Gastroesophageal sphincter (tissue), 4 donors: ENCODE data around the gene SNAP47. TPM values are rescaled to one million over a fixed set of nuclear protein-coding genes. Genes with fewer than 3 reads are reported as not detected.

Experiments
- ATAC-seq: fragments of 150-250 bp; one replicate; pipeline ENCODE4 v1.9.1; 2016; ENCODE audit warnings: mild to moderate bottlenecking, moderate library complexity
- H3K27ac ChIP-seq, 4 donors: fragments of 200-600 bp; sonication (generic) in 3 of 4; 1 replicate in 3 of 4; 2 replicates in 1 of 4; pipeline ENCODE4 v1.5.1; 2016 to 2019
- H3K27me3 ChIP-seq: fragments of 200-600 bp; sonication (generic); one replicate; pipeline ENCODE4 v1.5.1; 2019
- H3K36me3 ChIP-seq, 2 donors: fragments of 200-600 bp; sonication (generic); one replicate each; pipeline ENCODE4 v1.5.1; 2019; ENCODE audit warnings: control low read depth in 1 of 2
- H3K4me1 ChIP-seq, 3 donors: fragments of 200-600 bp; sonication (generic); 1 replicate in 2 of 3; 2 replicates in 1 of 3; pipeline ENCODE4 v1.5.1; 2016 to 2019; ENCODE audit warnings: control low read depth in 2 of 3
- H3K4me3 ChIP-seq, 2 donors: fragments of 200-600 bp; sonication (generic); one replicate each; pipeline ENCODE4 v1.5.1; 2019; ENCODE audit warnings: mild to moderate bottlenecking in 1 of 2, moderate library complexity in 1 of 2
- H3K9me3 ChIP-seq, 3 donors: fragments of 200-600 bp; sonication (generic); one replicate each; pipeline ENCODE4 v1.5.1; 2017 to 2019; ENCODE audit warnings: control low read depth in 2 of 3
- EP300 ChIP-seq: sonication (generic); formaldehyde crosslinking; IDR thresholded peaks from one replicate; pipeline ENCODE4 v1.6.1; 2017; ENCODE audit warnings: antibody characterized with exemption, mild to moderate bottlenecking
- POLR2A ChIP-seq, 2 donors: fragments of 450-650 bp; IDR thresholded peaks; one replicate each; pipeline ENCODE4 v1.6.1; 2017; ENCODE audit warnings: antibody characterized with exemption in 2 of 2, mild to moderate bottlenecking in 2 of 2, moderate library complexity in 1 of 2
- POLR2AphosphoS5 ChIP-seq: sonication (generic); formaldehyde crosslinking; IDR thresholded peaks from one replicate; pipeline ENCODE4 v1.6.1; 2017; ENCODE audit warnings: antibody characterized with exemption
- WGBS, 2 donors: methylation state at CpG; one replicate each; pipeline ENCODE4 v1.1.5; 2018; ENCODE audit warnings: low coverage in 1 of 2; 5-methylcytosine and 5-hydroxymethylcytosine counted together
- total RNA-seq, 4 donors: library from RNA; depleted of rRNA; stranded (reverse); fragments of >200 nt; gene quantifications; one replicate each; pipeline ENCODE4 v1.1.0, GENCODE V29; 2016
- TF ChIP-seq, protein P1 (sequence below), 4 experiments: fragments of 200-600 bp in 2 of 4; fragments of 450-650 bp in 2 of 4; sonication (generic) in 1 of 4; IDR thresholded peaks; one replicate each; pipeline ENCODE4 v1.5.1; 2017 to 2019; ENCODE audit warnings: antibody characterized with exemption in 4 of 4, mild to moderate bottlenecking in 2 of 4, moderate library complexity in 2 of 4

SNAP47 gene
- total RNA-seq, 4 donors from 2014 or later = 27.1 to 47.0 (median 35.6) TPM

DNA sequence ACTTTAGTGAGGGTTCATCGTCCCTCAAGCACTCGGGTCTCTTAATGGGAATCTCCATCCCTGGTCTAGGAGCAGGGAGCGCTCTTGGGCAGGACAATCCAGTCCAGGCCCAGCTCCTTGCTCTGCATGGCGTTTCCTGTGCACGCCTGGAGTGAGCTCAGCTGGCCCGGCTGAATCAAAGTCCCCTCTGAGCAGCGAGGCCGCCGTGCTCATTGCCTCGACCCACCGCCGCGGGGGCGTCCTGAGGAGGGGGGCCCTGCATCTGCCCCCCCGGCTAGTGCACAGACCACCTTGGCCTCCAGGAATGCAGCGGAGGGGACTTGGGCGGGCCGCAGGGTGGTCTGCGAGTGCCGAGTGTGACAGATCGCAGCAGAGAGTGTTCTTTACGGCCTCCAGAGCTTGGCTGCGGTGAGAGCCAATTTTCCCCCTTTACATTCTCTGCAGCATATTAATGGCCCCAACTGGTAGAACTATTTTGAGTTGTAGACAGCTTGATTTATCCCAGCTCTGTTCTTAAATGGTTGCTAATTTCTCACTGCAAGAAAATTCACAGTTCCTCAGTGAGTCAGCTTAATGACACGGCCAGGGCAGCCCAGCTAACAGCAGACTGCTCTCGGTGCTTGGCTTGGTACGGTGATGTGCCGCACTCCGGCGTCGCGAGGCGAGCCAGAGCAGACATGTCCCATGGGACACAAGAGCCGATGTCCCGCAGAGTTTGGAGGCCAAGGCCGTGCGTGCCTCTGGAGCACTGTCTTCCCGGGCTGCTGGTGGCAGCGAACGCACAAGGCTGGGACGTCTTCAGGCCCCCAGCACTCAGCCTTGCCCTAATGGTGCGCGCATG lies 39.8 kb downstream of the SNAP47 start:
- 37 to 86% methylated on average over 4 to 20 of the region's 42 CpGs for WGBS, 2 donors
- peak; percentile 63 for ATAC-seq
- TF ChIP-seq, protein P1, sequence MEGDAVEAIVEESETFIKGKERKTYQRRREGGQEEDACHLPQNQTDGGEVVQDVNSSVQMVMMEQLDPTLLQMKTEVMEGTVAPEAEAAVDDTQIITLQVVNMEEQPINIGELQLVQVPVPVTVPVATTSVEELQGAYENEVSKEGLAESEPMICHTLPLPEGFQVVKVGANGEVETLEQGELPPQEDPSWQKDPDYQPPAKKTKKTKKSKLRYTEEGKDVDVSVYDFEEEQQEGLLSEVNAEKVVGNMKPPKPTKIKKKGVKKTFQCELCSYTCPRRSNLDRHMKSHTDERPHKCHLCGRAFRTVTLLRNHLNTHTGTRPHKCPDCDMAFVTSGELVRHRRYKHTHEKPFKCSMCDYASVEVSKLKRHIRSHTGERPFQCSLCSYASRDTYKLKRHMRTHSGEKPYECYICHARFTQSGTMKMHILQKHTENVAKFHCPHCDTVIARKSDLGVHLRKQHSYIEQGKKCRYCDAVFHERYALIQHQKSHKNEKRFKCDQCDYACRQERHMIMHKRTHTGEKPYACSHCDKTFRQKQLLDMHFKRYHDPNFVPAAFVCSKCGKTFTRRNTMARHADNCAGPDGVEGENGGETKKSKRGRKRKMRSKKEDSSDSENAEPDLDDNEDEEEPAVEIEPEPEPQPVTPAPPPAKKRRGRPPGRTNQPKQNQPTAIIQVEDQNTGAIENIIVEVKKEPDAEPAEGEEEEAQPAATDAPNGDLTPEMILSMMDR (IDR thresholded peaks at IDR 0.05) = no peak
- TF ChIP-seq POLR2AphosphoS5 = peak; percentile 58
- peaks cover 0 to 21% (median 0%) of the 10 kb centered on the region in 3 donors for H3K4me1 ChIP-seq
- no peaks in the 10 kb centered on the region for H3K27me3 ChIP-seq
- no peaks in the 10 kb centered on the region for H3K9me3 ChIP-seq
- peaks cover 0 to 69% of the 10 kb centered on the region in 2 donors for H3K36me3 ChIP-seq
- H3K4me3 ChIP-seq = no peak overlapping the region
- H3K27ac ChIP-seq = peak overlapping the region in 3 of 4 donors; percentile 42 to 59 (median 50)

DNA sequence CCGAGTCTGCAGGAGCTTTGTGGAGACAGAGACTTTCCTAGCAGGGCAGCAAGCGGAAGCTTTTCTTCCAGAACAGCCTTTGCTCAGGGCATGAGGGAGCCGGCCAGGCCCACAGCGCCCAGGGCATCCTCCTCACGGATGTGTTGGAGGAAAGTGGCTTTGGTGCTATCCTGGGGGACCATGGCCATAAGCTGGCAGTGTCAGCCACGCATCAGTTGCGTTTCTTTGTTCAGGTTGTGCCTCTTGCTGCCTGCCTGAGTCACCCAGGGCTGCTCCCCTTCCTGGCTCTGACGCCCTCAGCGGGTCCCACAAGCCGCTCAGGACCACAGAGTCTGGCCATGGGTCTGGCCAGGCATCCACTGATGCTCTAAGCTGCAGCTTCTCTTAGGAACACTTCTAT lies 40.6 kb downstream of the SNAP47 start:
- TF ChIP-seq POLR2A (IDR thresholded peaks at IDR 0.05) = no peak
- no peak for TF ChIP-seq EP300
- TF ChIP-seq, protein P1 (IDR thresholded peaks at IDR 0.05) = no peak
- TF ChIP-seq POLR2AphosphoS5 = no peak
- no peaks in the 10 kb centered on the region for H3K27me3 ChIP-seq
- H3K9me3 ChIP-seq = no peaks in the 10 kb centered on the region
- peaks cover 0 to 21% (median 0%) of the 10 kb centered on the region in 3 donors for H3K4me1 ChIP-seq
- no peak for ATAC-seq
- H3K27ac ChIP-seq = peak overlapping the region in 2 of 4 donors; percentile 42 to 59
- peaks cover 0 to 69% of the 10 kb centered on the region in 2 donors for H3K36me3 ChIP-seq
- 91 to 100% methylated on average over 1 to 4 of the region's 10 CpGs for WGBS, 2 donors
- H3K4me3 ChIP-seq = no peak overlapping the region

DNA sequence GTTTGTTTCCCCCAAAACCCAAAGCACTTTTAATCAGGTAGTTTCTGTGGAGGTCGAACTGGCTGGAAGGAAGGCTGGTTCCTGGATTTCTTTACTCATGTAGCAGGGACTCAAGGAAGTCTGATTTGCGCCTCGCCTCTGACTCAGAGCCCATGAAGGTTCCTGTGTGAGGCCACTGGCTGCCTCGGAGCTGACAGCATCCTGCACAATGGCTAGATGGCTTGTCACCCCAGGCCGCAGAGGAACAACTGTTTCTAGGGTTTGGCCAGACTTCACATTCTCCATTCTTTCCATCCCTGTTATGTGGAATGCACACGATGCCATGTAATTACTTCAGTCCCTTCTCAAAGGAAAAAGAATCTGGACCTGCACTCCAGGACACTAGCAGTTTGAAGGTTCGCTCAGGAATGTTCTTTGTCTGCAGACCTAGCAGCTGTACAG lies 41.1 kb downstream of the SNAP47 start:
- ATAC-seq = no peak
- TF ChIP-seq POLR2A (IDR thresholded peaks at IDR 0.05) (no peak), EP300 (no peak), POLR2AphosphoS5 (no peak)
- TF ChIP-seq, protein P1 (IDR thresholded peaks at IDR 0.05) = no peak
- WGBS, 2 donors = 36 to 85% methylated on average over 2 to 3 of the region's 7 CpGs
- peaks cover 0 to 21% (median 0%) of the 10 kb centered on the region in 3 donors for H3K4me1 ChIP-seq
- no peaks in the 10 kb centered on the region for H3K9me3 ChIP-seq
- peaks cover 0 to 69% of the 10 kb centered on the region in 2 donors for H3K36me3 ChIP-seq
- H3K4me3 ChIP-seq = no peak overlapping the region
- H3K27me3 ChIP-seq = no peaks in the 10 kb centered on the region
- H3K27ac ChIP-seq = no peak overlapping the region

DNA sequence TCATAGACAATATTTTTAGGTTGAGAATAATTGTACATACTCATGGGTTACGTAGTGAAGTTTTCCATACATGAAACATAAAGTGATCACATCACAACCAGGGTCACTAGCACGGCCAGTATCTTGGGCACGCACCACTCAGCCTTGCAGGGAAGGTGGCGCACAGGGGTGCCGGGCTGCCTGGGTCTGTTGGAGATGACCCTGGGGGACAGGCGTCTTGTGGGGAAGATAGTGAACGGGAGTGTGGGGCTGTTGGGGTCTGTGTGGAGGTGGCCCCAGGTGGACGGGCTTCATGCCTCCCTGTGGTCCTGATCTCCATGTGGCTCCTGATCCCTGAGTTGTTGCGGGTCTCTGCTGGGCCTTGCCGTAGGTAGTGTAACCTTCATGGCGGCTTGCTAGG lies 41.9 kb downstream of the SNAP47 start:
- Histone ChIP-seq H3K36me3 (peaks cover 0 to 68% of the 10 kb centered on the region in 2 donors), H3K27me3 (no peaks in the 10 kb centered on the region), H3K4me1 (peaks cover 0 to 21% (median 0%) of the 10 kb centered on the region in 3 donors), H3K9me3 (no peaks in the 10 kb centered on the region), H3K27ac (no peak overlapping the region), H3K4me3 (no peak overlapping the region)
- WGBS, 2 donors = 79 to 91% methylated on average over 7 to 11 of the region's 11 CpGs
- TF ChIP-seq, protein P1 (IDR thresholded peaks at IDR 0.05) = no peak
- TF ChIP-seq POLR2A (IDR thresholded peaks at IDR 0.05) (no peak), POLR2AphosphoS5 (no peak), EP300 (no peak)
- no peak for ATAC-seq

- Histone ChIP-seq H3K4me3 (no peak overlapping the region), H3K36me3 (peaks cover 0 to 67% of the 10 kb centered on the region in 2 donors), H3K27me3 (no peaks in the 10 kb centered on the region), H3K9me3 (no peaks in the 10 kb centered on the region), H3K4me1 (peaks cover 0 to 21% (median 0%) of the 10 kb centered on the region in 3 donors), H3K27ac (no peak overlapping the region)
- TF ChIP-seq POLR2AphosphoS5 = no peak
- TF ChIP-seq, protein P1 (IDR thresholded peaks at IDR 0.05) = no peak
- no peak for TF ChIP-seq EP300
- no peak for TF ChIP-seq POLR2A (IDR thresholded peaks at IDR 0.05)
- 94 to 100% methylated on average over 2 of the region's 4 CpGs for WGBS, 2 donors
- ATAC-seq = no peak
These were observed 42.4 kb downstream of the SNAP47 start for GRCh38 chr1:227777646-227778045.
